HepG2 (cell line): ENCODE data around the gene PGA4.

Experiments used
- FOXK1 ChIP-seq: sonication (generic); formaldehyde crosslinking; IDR thresholded peaks from 2 replicates; pipeline ENCODE4 v1.4.0; 2020; ENCODE audit warnings: low read depth, missing genetic modification reagents, borderline replicate concordance
- JUN ChIP-seq: sonication (generic); formaldehyde crosslinking; IDR thresholded peaks from 2 replicates; pipeline ENCODE4 v1.4.0; 2020; ENCODE audit warnings: mild to moderate bottlenecking, missing genetic modification reagents
- POLR2AphosphoS5 ChIP-seq: IDR thresholded peaks from 2 replicates; pipeline ENCODE4 v1.6.1; 2012; ENCODE audit warnings: low read depth, low read length

DNA sequence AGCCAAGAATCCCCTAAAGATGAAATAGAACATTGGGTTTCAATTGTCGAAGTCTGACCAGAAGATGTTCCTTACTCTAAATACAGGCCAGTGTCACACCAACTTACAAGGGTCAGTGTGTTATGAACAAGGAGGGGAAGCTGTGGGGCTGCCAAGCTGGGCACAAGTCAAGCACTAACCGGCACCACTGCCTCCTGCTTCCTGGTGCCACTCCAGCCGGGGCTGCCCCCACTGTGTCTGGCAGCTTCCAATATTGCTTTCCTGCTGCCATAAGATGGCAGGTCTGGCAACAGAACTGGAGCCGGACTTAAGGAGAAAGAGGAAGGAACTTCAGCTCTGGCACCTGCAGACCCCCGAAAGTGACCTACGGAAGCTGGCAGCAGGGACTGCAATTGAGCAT lies 47.2 kb upstream of the PGA4 start:
- TF ChIP-seq POLR2AphosphoS5 (no peak), JUN (CRISPR knock-in tag) (no peak), FOXK1 (no peak)
